Mucosa of descending colon (tissue), 3 donors: ENCODE measurements around the gene KRTAP9-9. TPM values are rescaled to one million over a fixed set of nuclear protein-coding genes. Genes with fewer than 3 reads are reported as not detected.

Source experiments
- ATAC-seq: fragments of 200-7000 bp; cut with Tn5 transposase; one replicate; pipeline ENCODE4 v1.9.1; 2020; ENCODE audit warnings: mild to moderate bottlenecking, moderate library complexity
- DNase-seq, 3 donors: peaks; one replicate each; pipeline ENCODE4 v3.0.0-alpha.2; 2020
- H3K36me3 ChIP-seq: fragments of 200-600 bp; one replicate; pipeline ENCODE4 v1.8.0; 2021; ENCODE audit warnings: low read depth, mild to moderate bottlenecking
- H3K4me1 ChIP-seq: fragments of 200-600 bp; one replicate; pipeline ENCODE4 v1.8.0; 2021; ENCODE audit warnings: low read depth, mild to moderate bottlenecking
- H3K4me3 ChIP-seq: fragments of 200-600 bp; one replicate; pipeline ENCODE4 v1.8.0; 2021; ENCODE audit warnings: mild to moderate bottlenecking
- H3K9me3 ChIP-seq: fragments of 200-600 bp; one replicate; pipeline ENCODE4 v1.8.0; 2021; ENCODE audit warnings: mild to moderate bottlenecking
- CTCF ChIP-seq: fragments of 200-600 bp; IDR thresholded peaks from one replicate; pipeline ENCODE4 v1.8.0; 2022; ENCODE audit warnings: antibody characterized with exemption, mild to moderate bottlenecking
- intact Hi-C, 2 donors: fragments of 100-400 bp; cut with DNase I in 1 of 2; cut with micrococcal nuclease in 1 of 2; formaldehyde crosslinking; loops; one replicate each; pipeline versions ENCODE4 v1.11.0 to v1.11.1; 2022; cut with DNase I, micrococcal nuclease
- total RNA-seq, 3 donors: library from RNA; stranded (reverse); fragmentation: NEBNext Ultra II Directional in 2 of 3; extraction: Animal tissue kit (Norgen Biotek cat#: 25700) in 2 of 3; gene quantifications; one replicate each; pipeline versions ENCODE4 v1.2.1 to v1.2.4, GENCODE V29; 2021 to 2023
- donor health status: DM: no; HTN: no; CAD: no; lungs with moderate emphysema.
- donor health status: DM: no; HTN: no; CAD: no.
- donor health status: DM: no; HTN: yes; CAD: no.

The KRTAP9-9 gene
- total RNA-seq, 3 donors from 2014 or later, result not detected

- no peak for TF ChIP-seq CTCF
- Histone ChIP-seq H3K4me3 (no peak overlapping the region), H3K4me1 (no peaks in the 10 kb centered on the region), H3K9me3 (no peaks in the 10 kb centered on the region), H3K36me3 (no peaks in the 10 kb centered on the region)
- intact Hi-C loops, result no loop called here
- DNase-seq (no peak), ATAC-seq (no peak)
These were observed 3.9 kb upstream of the KRTAP9-9 start for GRCh38 chr17:41251261-41251660.

GRCh38 chr17:41254861-41255260 lies 323 bp upstream of the KRTAP9-9 start:
- Histone ChIP-seq H3K9me3 (no peaks in the 10 kb centered on the region), H3K36me3 (no peaks in the 10 kb centered on the region), H3K4me1 (no peaks in the 10 kb centered on the region), H3K4me3 (no peak overlapping the region)
- intact Hi-C loops, result no loop called here
- DNase-seq (no peak), ATAC-seq (no peak)
- no peak for TF ChIP-seq CTCF

- intact Hi-C loops, result no loop called here
- ATAC-seq (no peak), DNase-seq (no peak)
- TF ChIP-seq CTCF, result no peak
- Histone ChIP-seq H3K4me3 (no peak overlapping the region), H3K9me3 (no peaks in the 10 kb centered on the region), H3K36me3 (no peaks in the 10 kb centered on the region), H3K4me1 (no peaks in the 10 kb centered on the region)
These were observed 1.1 kb downstream of the KRTAP9-9 start for GRCh38 chr17:41256291-41256685.

- ATAC-seq (no peak), DNase-seq (no peak)
- no peak overlapping the region for H3K4me3 ChIP-seq
- TF ChIP-seq CTCF, result no peak
- no peaks in the 10 kb centered on the region for H3K9me3 ChIP-seq
- intact Hi-C loops, result no loop called here
- no peaks in the 10 kb centered on the region for H3K36me3 ChIP-seq
- H3K4me1 ChIP-seq, result no peaks in the 10 kb centered on the region
These were observed 3.2 kb downstream of the KRTAP9-9 start for GRCh38 chr17:41258406-41258805.

GRCh38 chr17:41263212-41263611 lies 8.0 kb downstream of the KRTAP9-9 start:
- Histone ChIP-seq H3K36me3 (no peaks in the 10 kb centered on the region), H3K4me3 (no peak overlapping the region), H3K9me3 (no peaks in the 10 kb centered on the region), H3K4me1 (no peaks in the 10 kb centered on the region)
- no peak for TF ChIP-seq CTCF
- ATAC-seq (no peak), DNase-seq (no peak)
- intact Hi-C loops, result no loop called here

GRCh38 chr17:41264599-41264998 lies 9.4 kb downstream of the KRTAP9-9 start:
- ATAC-seq, result no peak
- H3K4me1 ChIP-seq, result no peaks in the 10 kb centered on the region
- no peak for DNase-seq
- intact Hi-C loops, result no loop called here
- no peaks in the 10 kb centered on the region for H3K36me3 ChIP-seq
- no peak overlapping the region for H3K4me3 ChIP-seq
- no peak for TF ChIP-seq CTCF
- H3K9me3 ChIP-seq, result no peaks in the 10 kb centered on the region
